HG03354 (cell line): ENCODE measurements around the gene KCNQ4.

Experiments
- ATAC-seq: cut with Tn5 transposase; IDR thresholded peaks from one replicate; pipeline ENCODE4 v1.9.1; 2021; ENCODE audit warnings: mild to moderate bottlenecking; ENCODE audit not compliant: unreplicated experiment, poor library complexity, severe bottlenecking

The KCNQ4 gene

DNA sequence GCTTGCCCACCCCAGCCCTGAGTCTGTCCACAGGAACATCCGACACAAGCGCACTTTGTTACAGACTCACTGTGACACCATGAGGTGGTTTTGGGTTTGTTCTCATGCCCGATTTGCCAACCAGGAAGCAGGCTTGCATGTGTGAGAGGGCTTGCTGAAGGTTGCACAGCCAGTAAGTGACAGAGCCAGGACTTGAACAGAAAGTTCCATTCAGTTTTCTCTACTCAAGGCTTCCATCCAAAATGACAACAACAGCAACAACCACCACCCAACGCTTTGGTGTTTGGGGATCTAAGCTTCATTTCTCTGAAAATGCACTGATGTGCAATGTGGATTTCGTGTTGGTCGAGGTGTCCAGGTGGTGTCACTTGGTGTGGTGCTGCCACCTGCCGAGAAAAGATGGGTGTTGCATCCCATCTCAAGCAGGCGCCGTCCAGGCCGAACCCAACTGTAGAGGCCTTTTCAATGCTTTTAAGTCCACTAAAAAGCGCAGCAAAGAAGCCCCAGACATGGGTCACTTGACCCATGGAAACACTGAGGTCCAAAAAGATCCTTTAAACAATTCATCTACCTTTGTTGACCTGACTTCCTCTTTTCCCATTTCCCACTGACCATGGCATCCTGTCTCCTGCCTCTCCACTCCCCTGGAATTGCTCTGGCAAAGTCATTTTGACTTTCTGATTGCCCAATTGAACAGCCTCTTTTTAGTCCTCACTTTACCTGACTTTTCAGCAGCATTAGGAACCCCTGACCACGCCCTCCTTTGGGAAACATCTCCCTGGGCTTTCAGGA, 66.4 kb downstream of the KCNQ4 start:
- ATAC-seq = peak; percentile 68

DNA sequence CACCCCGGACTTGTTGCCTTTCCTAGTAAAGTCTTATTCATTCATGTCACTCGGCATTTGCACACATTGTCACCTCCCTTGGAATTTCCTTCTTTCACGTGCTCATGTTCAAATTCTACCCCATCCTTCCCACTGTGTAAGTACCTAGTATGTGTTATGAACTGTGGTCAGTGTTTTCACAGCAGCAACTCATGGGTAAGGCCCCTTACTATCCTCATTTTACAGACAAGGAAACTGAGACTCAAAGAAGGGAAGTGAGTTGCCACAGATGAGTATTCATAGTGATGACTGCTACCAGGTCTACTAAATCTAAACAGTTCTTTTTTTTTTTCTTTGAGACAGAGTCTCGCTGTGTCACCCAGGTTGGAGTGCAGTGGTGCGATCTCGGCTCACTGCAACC, 68.1 kb downstream of the KCNQ4 start:
- no peak for ATAC-seq

DNA sequence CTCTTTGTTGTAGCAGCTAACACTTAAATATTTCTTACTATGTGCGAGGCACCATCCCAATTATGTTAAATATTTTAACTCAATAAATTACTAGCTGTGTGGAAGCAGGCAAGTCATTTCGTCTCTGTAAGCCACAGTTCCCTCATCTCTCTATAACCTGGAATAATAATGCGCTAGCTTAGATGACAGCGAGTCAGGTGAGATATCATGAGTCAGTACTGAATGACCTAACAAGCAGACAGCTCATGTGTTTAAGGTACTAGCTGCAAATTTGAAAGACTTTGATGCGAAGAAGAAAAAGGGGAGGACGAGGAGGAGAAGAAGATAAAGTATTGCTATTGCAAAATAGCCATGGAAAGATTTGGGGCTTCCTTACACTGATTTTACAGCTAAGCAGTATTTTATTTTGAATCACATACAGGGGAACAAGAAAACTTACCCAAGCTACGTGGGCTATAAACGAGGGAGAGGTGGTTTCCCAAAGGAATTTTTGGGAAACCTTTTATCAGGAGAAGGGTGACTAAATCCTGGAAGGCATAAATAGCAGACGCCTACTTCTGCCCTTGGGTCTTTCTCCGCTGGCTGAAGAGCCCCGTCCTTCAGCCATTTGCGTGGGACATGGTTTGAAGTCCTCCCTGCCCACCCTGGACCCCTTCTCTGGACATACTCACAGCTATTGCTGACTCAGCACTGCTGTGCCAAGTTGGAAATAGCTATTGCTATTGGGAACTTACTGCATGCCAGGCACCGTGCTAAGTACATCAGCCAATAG, 69.7 kb downstream of the KCNQ4 start:
- no peak for ATAC-seq

GRCh38 chr1:40853885-40854170, 70.2 kb downstream of the KCNQ4 start:
- ATAC-seq = no peak

DNA sequence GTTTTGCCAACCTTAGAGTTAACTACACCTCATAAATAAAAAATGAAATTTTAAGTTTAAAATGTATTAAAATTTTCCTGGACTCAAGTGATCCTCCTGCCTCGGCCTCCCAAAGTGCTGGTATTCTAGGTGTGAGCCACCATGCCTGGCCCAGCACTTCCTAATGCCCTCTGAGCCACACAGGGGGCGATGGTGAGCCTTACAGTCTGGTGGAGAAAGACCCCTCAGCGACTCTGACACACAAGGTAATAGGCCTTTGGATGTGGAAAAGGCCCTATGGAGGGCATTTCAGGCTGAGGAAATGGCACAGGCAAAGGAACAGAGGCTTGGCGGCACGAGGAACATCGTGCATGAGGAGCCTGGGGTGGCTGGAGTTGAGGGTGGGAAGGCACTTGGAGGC, 71.9 kb downstream of the KCNQ4 start:
- no peak for ATAC-seq

DNA sequence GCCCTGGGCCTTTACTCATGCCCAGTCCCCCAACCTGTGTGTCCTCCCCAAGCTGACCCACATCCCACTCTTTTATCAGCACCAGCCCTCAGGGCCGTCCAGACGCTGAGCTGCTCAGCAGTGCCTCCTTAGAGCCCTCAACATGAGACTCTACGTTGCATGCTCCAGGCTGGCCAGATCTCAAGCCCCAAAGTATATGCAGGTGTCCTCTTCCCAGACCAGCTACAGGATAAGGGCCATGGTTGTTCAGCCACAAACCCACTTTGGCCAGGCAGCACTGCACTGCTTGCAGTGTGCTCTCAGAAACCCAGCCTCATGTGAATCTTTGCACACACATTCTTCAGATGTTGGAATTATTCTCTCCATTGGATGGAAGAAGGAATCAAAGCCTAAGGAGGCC, 72.5 kb downstream of the KCNQ4 start:
- no peak for ATAC-seq

DNA sequence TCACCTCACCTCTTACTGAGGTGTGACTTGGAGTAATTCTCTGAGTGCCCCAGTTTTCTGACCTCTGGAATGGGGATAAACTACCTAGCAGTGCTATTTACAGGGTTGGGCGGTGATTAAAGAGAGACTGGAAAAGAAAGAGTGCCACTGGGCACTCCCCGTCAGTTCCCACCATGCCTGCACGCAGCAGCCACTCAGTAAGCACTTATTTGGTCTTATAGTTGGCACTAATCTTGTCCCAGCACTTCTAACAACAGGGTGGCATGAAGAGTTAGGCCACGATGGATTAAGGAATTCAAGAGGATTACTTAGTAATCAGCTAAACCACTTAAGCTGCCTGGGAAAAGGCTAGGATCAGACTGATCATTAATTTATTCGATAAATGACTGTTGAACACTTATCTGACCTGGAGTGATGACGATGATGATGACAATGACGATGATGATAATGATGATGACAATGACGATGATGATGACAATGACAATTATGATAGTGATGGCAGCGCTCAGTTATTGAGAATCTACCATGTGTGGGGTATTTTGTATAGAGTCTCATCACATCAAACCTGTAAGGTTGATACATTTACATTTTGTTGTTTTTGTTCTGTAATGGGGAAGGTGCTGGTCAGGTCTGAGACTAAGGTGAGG, 73.2 kb downstream of the KCNQ4 start:
- ATAC-seq = no peak

GRCh38 chr1:40857737-40858136, 74.2 kb downstream of the KCNQ4 start:
- ATAC-seq = no peak

- no peak for ATAC-seq
Observed at GRCh38 chr1:40858856-40859416, 75.3 kb downstream of the KCNQ4 start.

- no peak for ATAC-seq
Observed at GRCh38 chr1:40860706-40861223, 77.2 kb downstream of the KCNQ4 start.

GRCh38 chr1:40861224-40862003, 77.8 kb downstream of the KCNQ4 start:
- peak; percentile 22 for ATAC-seq

GRCh38 chr1:40862008-40862863, 78.6 kb downstream of the KCNQ4 start, which contains the start of gene CITED4:
CITED4 (minus strand) TSS chr1:40862363; CDS start chr1:40862127, 236 bp downstream.
- ATAC-seq = peak; percentile 95

DNA sequence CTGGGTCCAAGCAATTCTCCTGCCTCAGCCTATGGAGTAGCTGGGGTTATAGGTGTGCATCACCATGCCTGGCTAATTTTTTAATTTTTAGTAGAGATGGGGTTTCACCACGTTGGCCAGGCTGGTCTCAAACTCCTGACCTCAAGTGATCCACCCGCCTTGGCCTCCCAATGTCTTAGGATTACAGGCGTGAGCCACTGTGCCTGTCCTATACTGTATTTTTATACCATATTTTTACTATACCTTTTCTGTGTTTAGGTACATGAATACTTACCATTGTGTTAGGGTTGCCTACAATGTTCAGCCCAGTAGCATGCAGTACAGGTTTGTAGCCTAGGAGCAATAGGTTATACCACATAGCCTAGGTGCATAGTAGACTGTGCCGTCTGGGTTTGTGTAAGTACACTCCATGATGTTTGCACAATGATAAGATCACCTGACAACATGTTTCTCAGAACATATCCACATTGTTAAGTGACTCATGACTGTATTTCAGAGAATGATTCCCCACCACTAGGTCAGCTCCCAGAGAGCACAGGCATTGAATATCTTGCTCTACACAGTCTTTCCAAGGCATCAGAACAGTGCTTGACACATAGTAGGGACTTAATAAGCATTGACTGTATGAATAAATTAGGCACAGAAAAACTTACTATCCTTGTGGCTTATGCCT, 84.6 kb downstream of the KCNQ4 start:
- ATAC-seq = no peak

DNA sequence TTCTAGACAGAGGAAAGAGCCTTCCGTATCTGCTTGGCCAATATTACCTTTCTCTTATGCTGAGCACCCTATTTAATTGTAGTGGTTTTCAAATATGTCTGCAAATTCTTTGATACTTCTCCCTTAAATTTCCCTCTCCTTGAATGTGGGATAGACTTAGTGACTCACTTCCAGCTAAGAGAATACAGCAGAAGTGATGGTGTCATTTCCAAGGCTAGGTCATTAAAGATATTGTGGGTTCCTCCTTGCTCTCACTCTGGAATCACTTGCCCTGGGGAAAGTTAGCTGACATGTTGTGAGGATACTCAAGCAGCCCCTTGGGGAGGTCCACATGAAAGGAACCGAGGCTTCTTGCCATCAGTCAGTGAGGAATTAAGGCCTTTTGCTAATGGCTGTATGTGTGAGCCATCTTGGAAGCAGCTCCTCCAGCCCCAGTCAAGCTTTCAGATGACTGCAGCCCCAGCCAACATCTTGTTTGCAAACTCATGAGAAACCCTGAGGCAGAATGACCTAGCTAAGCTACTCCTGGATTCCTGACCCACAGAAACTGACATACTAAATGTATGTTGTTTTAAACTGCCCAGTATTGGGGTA, 86.6 kb downstream of the KCNQ4 start:
- ATAC-seq = no peak

GRCh38 chr1:40872276-40872675, 88.7 kb downstream of the KCNQ4 start:
- no peak for ATAC-seq

- no peak for ATAC-seq
Observed at GRCh38 chr1:40873863-40874472, 90.4 kb downstream of the KCNQ4 start.

DNA sequence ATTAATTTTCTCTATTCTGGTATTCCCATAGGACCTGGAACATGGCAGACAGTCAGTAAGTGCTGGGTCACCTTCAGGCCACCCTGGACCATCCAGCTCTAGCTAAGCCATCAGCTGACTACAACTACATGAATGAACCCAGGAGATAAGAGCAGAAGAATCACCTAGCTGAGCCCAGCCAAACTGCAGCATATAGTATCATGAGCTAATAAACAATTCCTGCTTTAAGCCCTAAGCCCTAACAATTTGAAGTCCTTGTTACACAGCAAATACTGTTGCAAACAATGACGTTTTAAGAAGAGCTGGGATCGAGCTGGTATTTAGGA, 92.8 kb downstream of the KCNQ4 start:
- no peak for ATAC-seq

- no peak for ATAC-seq
Observed at GRCh38 chr1:40876891-40877290, 93.3 kb downstream of the KCNQ4 start.
